HepG2 (cell line): Measurements from ENCODE around the gene ABCC1. TPM values are rescaled to one million over a fixed set of nuclear protein-coding genes. Genes with fewer than 3 reads are reported as not detected.
A peak's percentile ranks its signal among the peaks of the same experiment; 100 is the strongest.

Experiments used
- DMAP1 ChIP-seq: IDR thresholded peaks from 2 replicates; pipeline ENCODE4 v1.6.1; 2016
- ERF ChIP-seq: IDR thresholded peaks from 2 replicates; pipeline ENCODE4 v1.6.1; 2018; ENCODE audit warnings: missing biosample characterization, missing genetic modification reagents
- ESRRA ChIP-seq: sonication (generic); formaldehyde crosslinking; IDR thresholded peaks from 2 replicates; pipeline ENCODE4 v1.5.1; 2020; ENCODE audit warnings: mild to moderate bottlenecking, low read depth, missing genetic modification reagents
- FOXA3 ChIP-seq: IDR thresholded peaks from 2 replicates; pipeline ENCODE4 v1.6.1; 2016; ENCODE audit warnings: missing genetic modification reagents, missing compliant biosample characterization
- GTF3A ChIP-seq: sonication (generic); formaldehyde crosslinking; conservative IDR thresholded peaks from 2 replicates; pipeline ENCODE4 v1.4.0; 2020; ENCODE audit warnings: mild to moderate bottlenecking, missing genetic modification reagents
- HIVEP1 ChIP-seq: sonication (generic); formaldehyde crosslinking; IDR thresholded peaks from 2 replicates; pipeline ENCODE4 v1.4.0; 2020; ENCODE audit warnings: mild to moderate bottlenecking, missing genetic modification reagents
- JUNB ChIP-seq: sonication (generic); formaldehyde crosslinking; IDR thresholded peaks from 2 replicates; pipeline ENCODE4 v1.8.0; 2022; ENCODE audit warnings: missing genetic modification reagents, mild to moderate bottlenecking, borderline replicate concordance
- KAT2B ChIP-seq: fragments of 150-350 bp; IDR thresholded peaks from 2 replicates; pipeline ENCODE4 v1.6.1; 2014; ENCODE audit warnings: low read depth, low read length, borderline replicate concordance
- KDM5B ChIP-seq: sonication (generic); formaldehyde crosslinking; IDR thresholded peaks from 2 replicates; pipeline ENCODE4 v1.4.0; 2020; ENCODE audit warnings: missing genetic modification reagents, mild to moderate bottlenecking, borderline replicate concordance
- MED1 ChIP-seq: sonication (generic); formaldehyde crosslinking; IDR thresholded peaks from 2 replicates; pipeline ENCODE4 v1.4.0; 2020; ENCODE audit warnings: missing genetic modification reagents
- MYC ChIP-seq: sonication (generic); formaldehyde crosslinking; IDR thresholded peaks from 2 replicates; pipeline ENCODE4 v1.9.0; 2021; ENCODE audit warnings: missing genetic modification reagents, borderline replicate concordance
- NCOA1 ChIP-seq: sonication (generic); formaldehyde crosslinking; IDR thresholded peaks from 2 replicates; pipeline ENCODE4 v1.9.0; 2021; ENCODE audit warnings: missing genetic modification reagents
- ZNF362 ChIP-seq: sonication (generic); formaldehyde crosslinking; IDR thresholded peaks from 2 replicates; pipeline ENCODE4 v1.4.0; 2020; ENCODE audit warnings: missing genetic modification reagents, mild to moderate bottlenecking, borderline replicate concordance
- ZNF598 ChIP-seq: sonication (generic); formaldehyde crosslinking; IDR thresholded peaks from 2 replicates; pipeline ENCODE4 v1.5.1; 2020; ENCODE audit warnings: mild to moderate bottlenecking, missing genetic modification reagents, borderline replicate concordance
- ZNF660 ChIP-seq: sonication (generic); formaldehyde crosslinking; IDR thresholded peaks from 2 replicates; pipeline ENCODE4 v1.5.1; 2020; ENCODE audit warnings: mild to moderate bottlenecking, low read depth, missing genetic modification reagents, borderline replicate concordance
- ZNF670 ChIP-seq: sonication (generic); formaldehyde crosslinking; IDR thresholded peaks from 2 replicates; pipeline ENCODE4 v1.8.0; 2022; ENCODE audit warnings: mild to moderate bottlenecking, missing genetic modification reagents, borderline replicate concordance
- polyA plus RNA-seq, 8 experiments: library from polyadenylated mRNA; depleted of rRNA in 3 of 8; stranded (reverse) in 7 of 8; unstranded in 1 of 8; fragments of >200 nt; fragmentation: Illumina TruSeq in 4 of 8; extraction: Trizol in 4 of 8; gene quantifications; 2 replicates each; pipeline versions ENCODE4 v1.2.1 to v1.2.3, GENCODE V29; 2011 to 2016; ENCODE audit warnings: low read depth in 4 of 8, missing spikeins in 1 of 8, mixed read lengths in 1 of 8; ENCODE audit not compliant: insufficient read depth in 1 of 8
- total RNA-seq, 5 experiments: library from RNA; depleted of rRNA; stranded (reverse); fragments of >200 nt; fragmentation: Illumina TruSeq; extraction: Trizol; gene quantifications; 2 replicates each; pipeline ENCODE4 v1.2.3, GENCODE V29; 2016; ENCODE audit warnings: low read depth in 1 of 5
- TF ChIP-seq, protein P1 (sequence below): sonication (generic); formaldehyde crosslinking; IDR thresholded peaks from 2 replicates; pipeline ENCODE4 v1.4.0; 2020; ENCODE audit warnings: missing genetic modification reagents
- TF ChIP-seq, protein P2 (sequence below): sonication (generic); formaldehyde crosslinking; IDR thresholded peaks from 2 replicates; pipeline ENCODE4 v1.5.0; 2020; ENCODE audit warnings: mild to moderate bottlenecking, missing genetic modification reagents, borderline replicate concordance
- TF ChIP-seq, protein P3 (sequence below): sonication (generic); formaldehyde crosslinking; IDR thresholded peaks from 2 replicates; pipeline ENCODE4 v1.4.0; 2020; ENCODE audit warnings: missing genetic modification reagents

Gene ABCC1
- total and polyA plus RNA-seq, 2 of the 13 experiments (the other 11 are each of a cell fraction or from before 2014, with no cell fraction given), result 13.0 to 30.6 TPM

GRCh38 chr16:15996432-15997109 lies 47.2 kb downstream of the ABCC1 start (continued):
- TF ChIP-seq, protein P1, sequence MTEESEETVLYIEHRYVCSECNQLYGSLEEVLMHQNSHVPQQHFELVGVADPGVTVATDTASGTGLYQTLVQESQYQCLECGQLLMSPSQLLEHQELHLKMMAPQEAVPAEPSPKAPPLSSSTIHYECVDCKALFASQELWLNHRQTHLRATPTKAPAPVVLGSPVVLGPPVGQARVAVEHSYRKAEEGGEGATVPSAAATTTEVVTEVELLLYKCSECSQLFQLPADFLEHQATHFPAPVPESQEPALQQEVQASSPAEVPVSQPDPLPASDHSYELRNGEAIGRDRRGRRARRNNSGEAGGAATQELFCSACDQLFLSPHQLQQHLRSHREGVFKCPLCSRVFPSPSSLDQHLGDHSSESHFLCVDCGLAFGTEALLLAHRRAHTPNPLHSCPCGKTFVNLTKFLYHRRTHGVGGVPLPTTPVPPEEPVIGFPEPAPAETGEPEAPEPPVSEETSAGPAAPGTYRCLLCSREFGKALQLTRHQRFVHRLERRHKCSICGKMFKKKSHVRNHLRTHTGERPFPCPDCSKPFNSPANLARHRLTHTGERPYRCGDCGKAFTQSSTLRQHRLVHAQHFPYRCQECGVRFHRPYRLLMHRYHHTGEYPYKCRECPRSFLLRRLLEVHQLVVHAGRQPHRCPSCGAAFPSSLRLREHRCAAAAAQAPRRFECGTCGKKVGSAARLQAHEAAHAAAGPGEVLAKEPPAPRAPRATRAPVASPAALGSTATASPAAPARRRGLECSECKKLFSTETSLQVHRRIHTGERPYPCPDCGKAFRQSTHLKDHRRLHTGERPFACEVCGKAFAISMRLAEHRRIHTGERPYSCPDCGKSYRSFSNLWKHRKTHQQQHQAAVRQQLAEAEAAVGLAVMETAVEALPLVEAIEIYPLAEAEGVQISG, result peak; percentile 72
- TF ChIP-seq ESRRA (CRISPR knock-in tag) (peak; percentile 79; the same call in 1 of the 2 replicates), MYC (CRISPR knock-in tag) (peak; percentile 72; the same call in 1 of the 2 replicates), ZNF670 (CRISPR knock-in tag) (no peak), ZNF660 (CRISPR knock-in tag) (no peak), KDM5B (CRISPR knock-in tag) (peak; percentile 66; the same call in 1 of the 2 replicates), HIVEP1 (CRISPR knock-in tag) (peak; percentile 80), NCOA1 (CRISPR knock-in tag) (peak; percentile 40; the same call in 1 of the 2 replicates), GTF3A (0 out of 2 replicates have a peak, but pooled peaks have one; percentile 22), DMAP1 (CRISPR knock-in tag) (peak; percentile 64; the same call in 1 of the 2 replicates), ZNF362 (peak; percentile 77; the same call in 1 of the 2 replicates), FOXA3 (CRISPR knock-in tag) (peak; percentile 91), ERF (CRISPR knock-in tag) (peak; percentile 95), JUNB (CRISPR knock-in tag) (peak; percentile 99), MED1 (CRISPR knock-in tag) (peak; percentile 95), KAT2B (no peak), ZNF598 (CRISPR knock-in tag) (no peak)
- TF ChIP-seq, protein P2, sequence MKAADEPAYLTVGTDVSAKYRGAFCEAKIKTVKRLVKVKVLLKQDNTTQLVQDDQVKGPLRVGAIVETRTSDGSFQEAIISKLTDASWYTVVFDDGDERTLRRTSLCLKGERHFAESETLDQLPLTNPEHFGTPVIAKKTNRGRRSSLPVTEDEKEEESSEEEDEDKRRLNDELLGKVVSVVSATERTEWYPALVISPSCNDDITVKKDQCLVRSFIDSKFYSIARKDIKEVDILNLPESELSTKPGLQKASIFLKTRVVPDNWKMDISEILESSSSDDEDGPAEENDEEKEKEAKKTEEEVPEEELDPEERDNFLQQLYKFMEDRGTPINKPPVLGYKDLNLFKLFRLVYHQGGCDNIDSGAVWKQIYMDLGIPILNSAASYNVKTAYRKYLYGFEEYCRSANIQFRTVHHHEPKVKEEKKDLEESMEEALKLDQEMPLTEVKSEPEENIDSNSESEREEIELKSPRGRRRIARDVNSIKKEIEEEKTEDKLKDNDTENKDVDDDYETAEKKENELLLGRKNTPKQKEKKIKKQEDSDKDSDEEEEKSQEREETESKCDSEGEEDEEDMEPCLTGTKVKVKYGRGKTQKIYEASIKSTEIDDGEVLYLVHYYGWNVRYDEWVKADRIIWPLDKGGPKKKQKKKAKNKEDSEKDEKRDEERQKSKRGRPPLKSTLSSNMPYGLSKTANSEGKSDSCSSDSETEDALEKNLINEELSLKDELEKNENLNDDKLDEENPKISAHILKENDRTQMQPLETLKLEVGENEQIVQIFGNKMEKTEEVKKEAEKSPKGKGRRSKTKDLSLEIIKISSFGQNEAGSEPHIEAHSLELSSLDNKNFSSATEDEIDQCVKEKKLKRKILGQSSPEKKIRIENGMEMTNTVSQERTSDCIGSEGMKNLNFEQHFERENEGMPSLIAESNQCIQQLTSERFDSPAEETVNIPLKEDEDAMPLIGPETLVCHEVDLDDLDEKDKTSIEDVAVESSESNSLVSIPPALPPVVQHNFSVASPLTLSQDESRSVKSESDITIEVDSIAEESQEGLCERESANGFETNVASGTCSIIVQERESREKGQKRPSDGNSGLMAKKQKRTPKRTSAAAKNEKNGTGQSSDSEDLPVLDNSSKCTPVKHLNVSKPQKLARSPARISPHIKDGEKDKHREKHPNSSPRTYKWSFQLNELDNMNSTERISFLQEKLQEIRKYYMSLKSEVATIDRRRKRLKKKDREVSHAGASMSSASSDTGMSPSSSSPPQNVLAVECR (CRISPR knock-in tag), result peak; percentile 52; the same call in 1 of the 2 replicates
- TF ChIP-seq, protein P3, sequence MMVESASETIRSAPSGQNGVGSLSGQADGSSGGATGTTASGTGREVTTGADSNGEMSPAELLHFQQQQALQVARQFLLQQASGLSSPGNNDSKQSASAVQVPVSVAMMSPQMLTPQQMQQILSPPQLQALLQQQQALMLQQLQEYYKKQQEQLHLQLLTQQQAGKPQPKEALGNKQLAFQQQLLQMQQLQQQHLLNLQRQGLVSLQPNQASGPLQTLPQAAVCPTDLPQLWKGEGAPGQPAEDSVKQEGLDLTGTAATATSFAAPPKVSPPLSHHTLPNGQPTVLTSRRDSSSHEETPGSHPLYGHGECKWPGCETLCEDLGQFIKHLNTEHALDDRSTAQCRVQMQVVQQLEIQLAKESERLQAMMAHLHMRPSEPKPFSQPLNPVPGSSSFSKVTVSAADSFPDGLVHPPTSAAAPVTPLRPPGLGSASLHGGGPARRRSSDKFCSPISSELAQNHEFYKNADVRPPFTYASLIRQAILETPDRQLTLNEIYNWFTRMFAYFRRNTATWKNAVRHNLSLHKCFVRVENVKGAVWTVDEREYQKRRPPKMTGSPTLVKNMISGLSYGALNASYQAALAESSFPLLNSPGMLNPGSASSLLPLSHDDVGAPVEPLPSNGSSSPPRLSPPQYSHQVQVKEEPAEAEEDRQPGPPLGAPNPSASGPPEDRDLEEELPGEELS (CRISPR knock-in tag), result peak; percentile 88
